ENCODE results near the gene TREML4. TPM values are rescaled to one million over a fixed set of nuclear protein-coding genes. Genes with fewer than 3 reads are reported as not detected.
A peak's percentile ranks its signal among the peaks of the same experiment; 100 is the strongest.

Gene TREML4
- total RNA-seq, 2 experiments from 2014 or later = not detected

GRCh38 chr6:41190791-41191190 is 37.4 kb upstream of the TREML4 start:
- no peak overlapping the region for H3K27ac Mint-ChIP-seq
- intact Hi-C loops (cut with DNase I, micrococcal nuclease) = loop anchor here (5.0 kb wide), 2 partner anchors 47 to 127 kb away; no protein-coding TSS in a partner anchor
- Histone ChIP-seq H3K36me3 (ENCODE audit: insufficient read depth, low read length) (peaks cover 6% of the 10 kb centered on the region), H3K27me3 (ENCODE audit: control insufficient read depth in 1 of 2, insufficient read depth in 2 of 2, low read length in 2 of 2) (no peaks in the 10 kb centered on the region), H3K27ac (ENCODE audit: low read depth in 1 of 2, low read length in 2 of 2) (no peak overlapping the region), H3K4me1 (ENCODE audit: insufficient read depth, low read length) (peaks cover 40% of the 10 kb centered on the region), H3K4me3 (ENCODE audit: low read length) (no peak overlapping the region), H3K9me3 (ENCODE audit: control insufficient read depth in 1 of 2, insufficient read depth in 1 of 2, low read length in 2 of 2) (peaks cover 4 to 8% of the 10 kb centered on the region in 2 experiments)
- CTCF ChIA-PET = no interaction called here
- DNase-seq (no peak), ATAC-seq (ENCODE audit: poor library complexity) (no peak)
- no peak overlapping the region for H3K4me3 Mint-ChIP-seq
- H3K27me3 Mint-ChIP-seq = no peaks in the 10 kb centered on the region
- peaks cover 17% of the 10 kb centered on the region for H3K36me3 Mint-ChIP-seq (ENCODE audit: low read depth)
- H3K9me3 Mint-ChIP-seq = no peaks in the 10 kb centered on the region
- peaks cover 50% of the 10 kb centered on the region for H3K4me1 Mint-ChIP-seq (ENCODE audit: low read depth)
- POLR2A ChIA-PET = no interaction called here
- TF ChIP-seq, protein P1, sequence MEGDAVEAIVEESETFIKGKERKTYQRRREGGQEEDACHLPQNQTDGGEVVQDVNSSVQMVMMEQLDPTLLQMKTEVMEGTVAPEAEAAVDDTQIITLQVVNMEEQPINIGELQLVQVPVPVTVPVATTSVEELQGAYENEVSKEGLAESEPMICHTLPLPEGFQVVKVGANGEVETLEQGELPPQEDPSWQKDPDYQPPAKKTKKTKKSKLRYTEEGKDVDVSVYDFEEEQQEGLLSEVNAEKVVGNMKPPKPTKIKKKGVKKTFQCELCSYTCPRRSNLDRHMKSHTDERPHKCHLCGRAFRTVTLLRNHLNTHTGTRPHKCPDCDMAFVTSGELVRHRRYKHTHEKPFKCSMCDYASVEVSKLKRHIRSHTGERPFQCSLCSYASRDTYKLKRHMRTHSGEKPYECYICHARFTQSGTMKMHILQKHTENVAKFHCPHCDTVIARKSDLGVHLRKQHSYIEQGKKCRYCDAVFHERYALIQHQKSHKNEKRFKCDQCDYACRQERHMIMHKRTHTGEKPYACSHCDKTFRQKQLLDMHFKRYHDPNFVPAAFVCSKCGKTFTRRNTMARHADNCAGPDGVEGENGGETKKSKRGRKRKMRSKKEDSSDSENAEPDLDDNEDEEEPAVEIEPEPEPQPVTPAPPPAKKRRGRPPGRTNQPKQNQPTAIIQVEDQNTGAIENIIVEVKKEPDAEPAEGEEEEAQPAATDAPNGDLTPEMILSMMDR (IDR thresholded peaks at IDR 0.05) = no peak

DNA sequence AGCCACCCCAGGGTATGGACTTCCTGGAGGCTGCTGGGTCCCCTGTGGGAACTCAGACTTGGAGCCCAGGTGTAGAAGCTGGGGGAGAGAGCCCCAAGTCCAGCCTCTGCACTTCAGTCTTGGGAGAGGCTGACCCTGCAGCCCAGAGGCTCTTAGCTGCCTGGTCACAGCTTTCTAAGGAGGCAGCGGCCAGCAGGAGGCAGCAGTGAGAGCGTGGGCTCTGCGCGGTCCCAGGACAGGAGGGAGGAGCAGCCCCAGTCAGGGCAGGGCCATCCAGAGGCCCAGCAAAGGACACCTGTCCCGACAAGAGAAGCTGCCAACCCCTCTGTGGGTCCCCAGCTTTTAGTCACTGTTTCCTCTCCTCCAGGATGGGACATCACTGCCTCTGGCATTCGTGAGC is 36.6 kb upstream of the TREML4 start:
- CTCF ChIA-PET = interaction anchor here (1.6 kb wide), 1 partner anchor 11 kb away, joined by 3 read pairs; no protein-coding TSS in a partner anchor
- no peak for ATAC-seq (ENCODE audit: poor library complexity)
- DNase-seq = peak in 8 of 14 experiments; percentile 14 to 59 (median 25)
- Histone ChIP-seq H3K27ac (ENCODE audit: low read depth in 1 of 2, low read length in 2 of 2) (no peak overlapping the region), H3K4me3 (ENCODE audit: low read length) (no peak overlapping the region), H3K9me3 (ENCODE audit: control insufficient read depth in 1 of 2, insufficient read depth in 1 of 2, low read length in 2 of 2) (peaks cover 4 to 8% of the 10 kb centered on the region in 2 experiments), H3K27me3 (ENCODE audit: control insufficient read depth in 1 of 2, insufficient read depth in 2 of 2, low read length in 2 of 2) (no peaks in the 10 kb centered on the region), H3K36me3 (ENCODE audit: insufficient read depth, low read length) (peaks cover 6% of the 10 kb centered on the region), H3K4me1 (ENCODE audit: insufficient read depth, low read length) (peaks cover 33% of the 10 kb centered on the region)
- Mint-ChIP-seq H3K4me1 (ENCODE audit: low read depth) (peaks cover 53% of the 10 kb centered on the region), H3K9me3 (no peaks in the 10 kb centered on the region), H3K36me3 (ENCODE audit: low read depth) (peaks cover 23% of the 10 kb centered on the region), H3K27me3 (no peaks in the 10 kb centered on the region), H3K27ac (no peak overlapping the region), H3K4me3 (no peak overlapping the region)
- intact Hi-C loops (cut with DNase I, micrococcal nuclease) = loop anchor here (5.0 kb wide), 2 partner anchors 46 to 126 kb away; no protein-coding TSS in a partner anchor
- TF ChIP-seq, protein P1 (IDR thresholded peaks at IDR 0.05) = peak; percentile 48
- POLR2A ChIA-PET = interaction anchor here (1.2 to 1.4 kb wide), 2 partner anchors 9 kb away, joined by 4 to 7 read pairs; partner anchors contain the start of gene TREML2

- Mint-ChIP-seq H3K27ac (peak overlapping the region; percentile 5), H3K36me3 (ENCODE audit: low read depth) (peaks cover 26% of the 10 kb centered on the region), H3K4me1 (ENCODE audit: low read depth) (peaks cover 56% of the 10 kb centered on the region), H3K4me3 (no peak overlapping the region), H3K9me3 (no peaks in the 10 kb centered on the region), H3K27me3 (no peaks in the 10 kb centered on the region)
- CTCF ChIA-PET = no interaction called here
- H3K36me3 ChIP-seq (ENCODE audit: insufficient read depth, low read length) = peaks cover 11% of the 10 kb centered on the region
- H3K4me1 ChIP-seq (ENCODE audit: insufficient read depth, low read length) = peaks cover 32% of the 10 kb centered on the region
- DNase-seq (no peak), ATAC-seq (ENCODE audit: poor library complexity) (no peak)
- H3K9me3 ChIP-seq (ENCODE audit: control insufficient read depth in 1 of 2, insufficient read depth in 1 of 2, low read length in 2 of 2) = peaks cover 4 to 8% of the 10 kb centered on the region in 2 experiments
- H3K27me3 ChIP-seq (ENCODE audit: control insufficient read depth in 1 of 2, insufficient read depth in 2 of 2, low read length in 2 of 2) = no peaks in the 10 kb centered on the region
- POLR2A ChIA-PET = no interaction called here
- intact Hi-C loops (cut with DNase I, micrococcal nuclease) = loop anchor here (5.0 kb wide), 2 partner anchors 44 to 124 kb away; no protein-coding TSS in a partner anchor
- TF ChIP-seq, protein P1 (IDR thresholded peaks at IDR 0.05) = no peak
- no peak overlapping the region for H3K27ac ChIP-seq (ENCODE audit: low read depth in 1 of 2, low read length in 2 of 2)
- no peak overlapping the region for H3K4me3 ChIP-seq (ENCODE audit: low read length)
Measured at GRCh38 chr6:41193171-41193734, 34.9 kb upstream of the TREML4 start.

Data from CD4-positive, alpha-beta T cell (primary cell).